Activated CD4-positive, alpha-beta T cell treated with anti-CD3 and anti-CD28 coated beads, Interleukin-2, amount 50 U/mL, for 48 hours (primary cell): ENCODE results near the gene ZNF398.

Experiments
- DNase-seq, 2 experiments: peaks; one replicate each; pipeline ENCODE4 v3.0.0-alpha.2; 2020

Gene ZNF398

DNA sequence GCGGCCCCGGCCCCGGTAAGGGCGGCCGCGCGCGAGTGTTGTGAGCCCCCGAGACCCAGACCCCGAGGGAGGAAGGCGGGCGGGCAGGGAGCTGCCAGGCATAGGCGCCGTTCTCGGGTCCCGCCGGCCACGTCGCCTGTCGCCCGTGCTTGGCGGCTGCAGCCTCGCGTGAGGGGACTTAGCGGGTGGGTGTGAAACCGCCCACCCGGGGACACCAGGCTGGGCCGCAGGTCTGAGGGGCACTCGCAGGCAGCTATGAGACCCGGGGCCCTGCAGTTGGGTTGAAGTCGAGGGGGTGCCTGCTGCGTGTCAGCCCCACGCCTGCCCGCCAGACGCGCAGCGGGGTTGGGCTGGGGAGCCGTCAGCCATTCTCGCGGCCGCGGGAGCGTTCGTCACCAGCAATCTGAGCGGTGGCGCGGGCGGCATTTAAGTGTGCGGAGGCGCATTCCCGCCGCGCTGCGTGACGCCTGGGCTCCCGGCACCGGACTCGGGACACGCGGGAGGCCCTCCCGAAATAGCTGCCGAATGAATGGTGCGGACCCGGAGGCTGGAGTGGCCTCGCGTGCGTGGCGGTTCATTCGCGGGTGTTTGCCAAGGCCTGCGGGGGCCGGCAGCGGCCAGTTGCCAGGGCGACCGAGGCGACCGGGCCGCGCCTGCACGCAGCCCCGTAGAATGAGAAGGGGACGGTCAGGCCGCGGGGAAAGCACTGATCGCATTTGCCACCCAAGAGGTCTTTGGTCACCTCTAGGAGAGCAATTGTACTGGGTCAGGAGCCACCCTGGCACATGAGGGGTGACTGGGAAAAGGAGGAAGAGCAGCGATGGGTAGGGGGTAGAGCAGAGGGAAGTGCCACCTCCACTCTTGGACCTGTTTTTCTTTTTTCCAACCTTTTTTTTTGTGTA, 750 bp downstream of the ZNF398 start:
- peak; percentile 61 to 71 for DNase-seq

- DNase-seq: no peak
Measured at GRCh38 chr7:149150981-149151380, 3.7 kb downstream of the ZNF398 start.

DNA sequence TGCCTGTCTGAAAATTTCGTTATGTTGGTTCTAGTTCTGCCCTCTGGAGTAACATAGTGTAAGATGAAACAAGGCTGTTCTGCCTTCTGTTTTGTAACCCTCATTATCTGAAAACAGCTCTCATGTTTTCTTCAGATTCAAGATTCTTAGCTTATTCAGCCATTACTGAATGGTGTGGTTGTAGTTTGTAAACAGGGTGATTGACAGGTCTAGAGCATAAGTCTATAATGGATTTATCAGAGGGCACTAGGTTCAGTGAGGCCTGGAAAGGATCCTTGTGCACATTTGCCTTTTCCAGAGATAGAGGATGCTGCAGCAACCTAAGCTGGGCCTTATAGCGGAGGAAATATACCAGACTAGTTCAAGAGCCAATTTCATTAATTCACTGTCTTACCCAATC, 6.1 kb downstream of the ZNF398 start:
- DNase-seq: no peak

DNA sequence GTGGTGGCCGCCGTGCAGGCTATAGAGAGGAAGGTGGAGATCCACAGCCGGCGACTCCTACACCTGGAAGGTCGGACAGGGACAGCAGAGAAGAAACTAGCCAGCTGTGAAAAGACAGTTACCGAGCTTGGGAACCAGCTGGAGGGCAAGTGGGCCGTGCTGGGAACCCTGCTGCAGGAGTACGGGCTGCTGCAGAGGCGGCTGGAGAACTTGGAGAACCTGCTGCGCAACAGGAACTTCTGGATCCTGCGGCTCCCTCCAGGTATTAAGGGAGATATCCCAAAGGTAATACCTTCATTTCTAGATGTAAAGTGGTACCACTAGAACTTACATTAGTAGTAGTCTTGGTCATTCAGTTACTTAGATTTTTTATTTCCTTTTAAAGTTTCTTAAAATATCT, 6.8 kb downstream of the ZNF398 start:
- no peak for DNase-seq

DNA sequence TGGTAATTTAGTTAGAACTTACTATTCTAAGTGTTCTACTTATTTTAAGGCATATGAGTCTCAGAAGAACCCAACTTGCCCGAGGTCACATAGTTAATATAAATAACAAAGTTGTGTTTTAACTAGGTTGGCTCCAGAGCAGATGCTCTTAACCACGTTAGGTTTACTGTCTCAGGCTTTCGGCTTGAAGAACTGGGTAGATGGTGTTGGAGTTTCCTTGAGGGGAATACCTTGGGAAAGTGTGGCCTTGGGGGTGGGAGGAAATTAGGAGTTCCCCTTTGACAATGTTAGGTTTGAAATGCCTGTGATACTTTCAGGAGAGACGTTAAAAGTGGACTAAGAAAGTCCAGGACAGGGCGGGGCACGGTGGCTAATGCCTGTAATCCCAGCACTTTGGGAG, 9.6 kb downstream of the ZNF398 start:
- DNase-seq: no peak

- DNase-seq: no peak
Measured at GRCh38 chr7:149161241-149161848, 14.1 kb downstream of the ZNF398 start.

DNA sequence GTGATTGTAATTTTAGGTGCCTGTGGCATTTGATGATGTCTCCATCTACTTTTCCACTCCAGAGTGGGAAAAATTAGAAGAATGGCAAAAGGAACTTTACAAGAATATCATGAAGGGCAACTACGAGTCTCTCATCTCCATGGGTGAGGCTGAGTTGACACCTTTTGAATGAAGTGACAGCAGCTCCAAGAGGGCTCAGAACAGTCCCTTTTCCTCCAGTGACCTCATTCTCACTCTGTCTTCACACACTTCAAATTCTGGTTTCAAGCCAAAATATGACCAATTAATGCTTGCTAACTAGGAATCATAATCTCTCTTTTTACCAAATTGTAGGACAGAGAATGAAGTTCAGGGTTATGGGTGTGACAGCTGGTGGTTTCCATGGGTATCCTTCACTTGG, 18.9 kb downstream of the ZNF398 start:
- DNase-seq: no peak

DNA sequence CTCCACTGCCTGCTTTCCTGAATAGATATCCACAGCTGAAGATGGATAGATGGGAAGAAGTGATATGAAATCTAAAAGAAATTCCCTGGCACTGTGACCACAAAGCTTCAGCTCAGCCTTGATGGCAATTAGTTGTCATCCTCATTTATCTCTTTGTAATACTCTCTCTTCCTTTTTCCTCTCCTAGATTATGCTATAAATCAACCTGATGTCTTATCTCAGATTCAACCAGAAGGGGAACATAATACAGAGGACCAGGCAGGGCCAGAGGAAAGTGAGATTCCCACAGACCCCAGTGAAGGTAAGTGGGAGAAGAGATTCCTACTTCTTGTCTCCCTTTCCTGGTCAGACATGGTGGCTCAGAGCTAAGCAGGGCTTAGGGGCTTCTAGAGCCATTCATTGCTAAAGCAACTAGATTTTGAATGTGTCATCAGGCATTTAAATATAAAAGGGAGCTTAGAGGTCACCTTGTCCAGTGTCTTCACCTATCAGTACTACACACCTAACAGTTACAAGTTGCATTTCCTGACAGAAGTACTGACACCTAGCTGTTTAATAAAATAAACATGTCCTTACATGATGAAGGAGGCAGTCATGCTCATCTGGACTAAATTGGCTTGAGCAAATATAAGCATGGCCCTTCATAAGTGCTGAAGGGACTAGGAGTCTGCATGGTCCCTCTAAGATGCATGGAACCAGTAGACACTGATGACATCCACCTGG, 19.5 kb downstream of the ZNF398 start:
- no peak for DNase-seq

- DNase-seq: no peak
Measured at GRCh38 chr7:149171892-149172533, 24.8 kb downstream of the ZNF398 start.

DNA sequence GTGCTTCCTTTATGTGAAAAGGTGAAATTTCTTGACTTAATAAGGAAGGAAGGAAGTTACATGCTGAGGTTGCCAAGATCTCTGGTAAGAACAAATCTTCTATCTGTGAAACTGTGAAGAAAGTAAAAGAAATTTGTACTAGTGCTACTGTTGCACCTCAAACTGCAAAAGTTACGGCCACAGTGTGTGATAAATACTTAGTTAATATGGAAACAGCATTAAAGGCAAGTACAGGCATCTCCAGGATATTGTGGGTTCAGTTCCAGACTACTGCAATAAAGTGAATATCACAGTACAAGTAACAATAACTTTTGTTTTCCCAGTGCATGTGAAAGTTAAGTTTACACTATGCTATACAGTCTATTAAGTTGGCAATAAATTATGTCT, 25.3 kb downstream of the ZNF398 start:
- no peak for DNase-seq

DNA sequence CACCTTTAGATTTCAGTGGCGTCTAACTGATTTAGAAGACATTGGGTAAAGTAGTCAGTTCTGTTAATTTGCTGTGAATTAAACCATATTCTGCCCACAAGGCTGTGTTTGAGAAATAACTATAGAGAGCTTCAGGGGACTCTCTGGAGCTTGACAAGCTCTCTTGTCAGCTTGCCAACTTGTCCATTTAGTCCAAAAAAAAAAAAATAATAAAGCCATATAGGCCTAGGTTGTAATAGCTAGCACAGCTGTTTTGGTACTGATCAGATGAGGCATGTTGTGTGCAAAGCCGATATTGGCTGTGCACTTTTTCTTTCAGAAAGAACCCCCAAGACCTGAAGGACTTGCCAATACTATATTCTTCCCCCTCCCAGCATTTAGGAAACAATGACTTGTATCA, 27.9 kb downstream of the ZNF398 start:
- DNase-seq: no peak

- DNase-seq: no peak
Measured at GRCh38 chr7:149179241-149179640, 32.0 kb downstream of the ZNF398 start.

DNA sequence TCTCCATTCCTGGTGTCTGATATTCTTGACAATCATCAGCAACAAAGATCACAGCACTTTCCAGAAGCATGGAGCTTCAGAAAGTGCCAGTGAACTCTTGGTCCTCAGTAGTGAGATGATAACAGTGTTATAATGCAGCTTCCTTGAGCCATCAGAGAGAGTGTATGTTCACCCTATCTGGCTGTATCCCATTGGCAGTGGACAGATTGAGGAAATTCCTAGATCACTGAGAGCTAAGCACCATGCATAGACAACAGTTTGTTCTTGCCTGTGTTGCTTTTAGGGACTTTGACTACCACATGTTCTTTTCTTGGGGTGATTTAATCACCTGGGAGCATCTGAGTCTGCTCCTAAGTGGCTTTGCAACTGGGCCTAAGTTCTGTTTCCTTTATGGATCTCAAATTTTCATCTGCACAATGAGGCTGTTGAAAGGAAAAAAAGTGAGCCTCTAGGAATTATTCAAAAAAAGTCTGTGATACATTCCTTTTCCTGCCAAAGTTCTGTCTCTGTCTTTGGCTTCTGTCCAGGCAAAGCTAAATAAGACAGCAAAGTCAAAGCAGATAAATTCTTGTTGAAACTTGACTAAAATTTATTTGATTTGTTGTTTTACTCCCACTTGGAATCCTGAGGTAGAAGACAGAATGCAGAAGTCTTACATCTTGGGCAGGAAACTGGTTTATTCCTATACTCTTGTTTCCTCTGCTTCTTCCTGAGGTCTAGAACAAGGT, 33.6 kb downstream of the ZNF398 start:
- no peak for DNase-seq

DNA sequence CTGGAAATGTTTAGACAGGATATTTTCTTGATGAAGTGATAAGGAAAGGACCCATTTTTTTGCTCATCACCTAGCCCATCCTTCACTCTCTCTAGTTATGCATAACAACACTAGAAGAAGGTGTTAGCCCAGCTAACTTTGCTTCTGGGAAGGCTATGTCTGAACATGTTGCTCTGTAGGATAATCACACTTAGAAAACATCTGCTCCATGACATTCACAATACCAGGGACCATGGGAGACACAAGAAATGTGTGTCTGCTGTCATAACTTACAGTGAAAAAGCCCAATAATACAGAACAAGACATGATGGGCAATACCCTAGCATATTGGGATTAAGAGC, 34.2 kb downstream of the ZNF398 start:
- DNase-seq: no peak

GRCh38 chr7:149184274-149184673, 37.0 kb downstream of the ZNF398 start:
- DNase-seq: no peak

GRCh38 chr7:149188213-149188612, 41.0 kb downstream of the ZNF398 start:
- no peak for DNase-seq

DNA sequence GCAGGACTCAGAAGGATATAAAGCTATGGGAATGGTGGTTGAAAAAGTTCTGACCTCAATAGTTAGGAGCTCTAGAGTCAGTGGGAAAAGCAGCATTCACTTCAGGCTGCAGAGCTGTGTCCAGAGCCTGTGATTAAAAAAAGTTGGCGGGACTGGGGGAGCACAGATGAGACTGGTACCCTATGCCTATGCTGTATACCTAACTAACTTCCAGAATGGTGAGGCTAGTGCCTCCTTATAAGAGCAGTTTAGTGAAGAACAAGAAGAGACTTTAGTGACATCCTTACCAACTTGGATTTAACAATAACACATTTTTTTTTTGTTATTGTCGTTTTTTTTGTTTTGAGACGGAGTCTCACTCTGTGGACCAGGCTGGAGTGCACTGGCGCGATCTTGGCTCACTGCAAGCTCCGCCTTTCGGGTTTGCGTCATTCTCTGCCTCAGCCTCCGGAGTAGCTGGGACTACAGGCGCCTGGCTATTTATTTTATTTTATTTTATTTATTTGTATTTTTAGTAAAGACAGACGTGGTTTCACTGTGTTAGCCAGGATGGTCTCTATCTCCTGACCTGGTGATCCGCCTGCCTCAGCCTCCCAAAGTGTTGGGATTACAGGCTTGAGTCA, 41.5 kb downstream of the ZNF398 start:
- no peak for DNase-seq

GRCh38 chr7:149191851-149192250, 44.6 kb downstream of the ZNF398 start:
- no peak for DNase-seq

GRCh38 chr7:149194799-149195179, 47.5 kb downstream of the ZNF398 start:
- DNase-seq: no peak

- peak; percentile 86 to 89 for DNase-seq
Measured at GRCh38 chr7:149195180-149196150, 48.2 kb downstream of the ZNF398 start, which contains the start of gene ZNF282. Gene ZNF282 (plus strand): TSS chr7:149195546. CDS start chr7:149195590, 44 bp downstream.

GRCh38 chr7:149196151-149196704, 49.0 kb downstream of the ZNF398 start:
- peak; percentile 27 to 34 for DNase-seq
